Fibroblast of villous mesenchyme (primary cell): ENCODE data around the gene TNIK. TPM values are rescaled to one million over a fixed set of nuclear protein-coding genes. Genes with fewer than 3 reads are reported as not detected.

Experiments used
- DNase-seq: peaks from one replicate; pipeline ENCODE4 v3.0.0-alpha.2; 2010; ENCODE audit warnings: low read depth
- H3K4me3 ChIP-seq: 2 replicates; pipeline ENCODE4 v1.5.1; 2011; ENCODE audit warnings: low read depth, mild to moderate bottlenecking, low read length
- total RNA-seq: library from RNA; depleted of rRNA; stranded (reverse); fragments of >200 nt; gene quantifications from 2 replicates; pipeline ENCODE4 v1.2.3, GENCODE V29; 2012
- TF ChIP-seq, protein P1 (sequence below): IDR thresholded peaks from 2 replicates; pipeline ENCODE4 v1.5.1; 2012; ENCODE audit warnings: low read depth, mild to moderate bottlenecking, low read length; ENCODE audit not compliant: insufficient read depth

TNIK gene
- total RNA-seq, 1 donor = 5.2 TPM

GRCh38 chr3:171276923-171277322, 183.3 kb downstream of the TNIK start:
- no peak overlapping the region for H3K4me3 ChIP-seq
- no peak for DNase-seq
- TF ChIP-seq, protein P1, sequence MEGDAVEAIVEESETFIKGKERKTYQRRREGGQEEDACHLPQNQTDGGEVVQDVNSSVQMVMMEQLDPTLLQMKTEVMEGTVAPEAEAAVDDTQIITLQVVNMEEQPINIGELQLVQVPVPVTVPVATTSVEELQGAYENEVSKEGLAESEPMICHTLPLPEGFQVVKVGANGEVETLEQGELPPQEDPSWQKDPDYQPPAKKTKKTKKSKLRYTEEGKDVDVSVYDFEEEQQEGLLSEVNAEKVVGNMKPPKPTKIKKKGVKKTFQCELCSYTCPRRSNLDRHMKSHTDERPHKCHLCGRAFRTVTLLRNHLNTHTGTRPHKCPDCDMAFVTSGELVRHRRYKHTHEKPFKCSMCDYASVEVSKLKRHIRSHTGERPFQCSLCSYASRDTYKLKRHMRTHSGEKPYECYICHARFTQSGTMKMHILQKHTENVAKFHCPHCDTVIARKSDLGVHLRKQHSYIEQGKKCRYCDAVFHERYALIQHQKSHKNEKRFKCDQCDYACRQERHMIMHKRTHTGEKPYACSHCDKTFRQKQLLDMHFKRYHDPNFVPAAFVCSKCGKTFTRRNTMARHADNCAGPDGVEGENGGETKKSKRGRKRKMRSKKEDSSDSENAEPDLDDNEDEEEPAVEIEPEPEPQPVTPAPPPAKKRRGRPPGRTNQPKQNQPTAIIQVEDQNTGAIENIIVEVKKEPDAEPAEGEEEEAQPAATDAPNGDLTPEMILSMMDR = no peak

DNA sequence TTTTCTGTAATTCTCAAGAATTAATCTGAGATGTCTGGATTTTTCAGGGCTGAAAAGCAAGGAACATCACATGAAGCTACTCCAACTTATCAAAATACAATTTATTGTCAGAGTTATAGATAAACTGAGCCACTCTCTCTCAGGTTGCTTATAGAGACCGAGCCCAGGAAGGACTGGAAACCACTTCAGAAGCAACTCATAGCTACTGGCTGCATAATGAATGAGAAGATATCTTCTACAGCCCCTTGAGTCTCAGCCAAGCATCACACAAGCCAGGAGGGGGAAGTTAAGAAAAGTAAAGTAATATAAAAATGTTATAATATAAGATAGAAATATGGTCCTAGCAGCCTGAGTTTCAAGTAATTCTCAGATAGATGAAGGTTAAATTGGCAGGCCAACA, 186.0 kb downstream of the TNIK start:
- H3K4me3 ChIP-seq = no peak overlapping the region
- TF ChIP-seq, protein P1 = no peak
- no peak for DNase-seq

DNA sequence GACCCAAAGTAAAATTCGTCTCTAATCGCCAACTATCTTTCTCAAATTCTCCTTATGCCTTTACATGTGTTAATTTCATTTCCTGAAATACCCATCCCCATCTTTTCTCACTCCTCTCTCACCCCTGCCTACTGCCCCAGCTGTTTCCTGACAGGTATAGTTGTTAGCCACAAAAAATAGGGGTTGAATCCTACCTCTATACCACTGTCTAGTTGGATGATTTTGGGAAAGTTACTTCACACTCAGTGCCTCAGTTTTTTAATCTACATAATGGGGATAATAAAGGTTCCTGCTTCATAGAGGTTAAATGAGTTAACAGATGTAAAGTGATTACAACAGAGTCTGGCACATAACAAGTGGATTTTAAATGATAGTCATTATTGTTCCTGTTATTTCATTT, 189.7 kb downstream of the TNIK start:
- H3K4me3 ChIP-seq = no peak overlapping the region
- TF ChIP-seq, protein P1 = no peak
- no peak for DNase-seq

DNA sequence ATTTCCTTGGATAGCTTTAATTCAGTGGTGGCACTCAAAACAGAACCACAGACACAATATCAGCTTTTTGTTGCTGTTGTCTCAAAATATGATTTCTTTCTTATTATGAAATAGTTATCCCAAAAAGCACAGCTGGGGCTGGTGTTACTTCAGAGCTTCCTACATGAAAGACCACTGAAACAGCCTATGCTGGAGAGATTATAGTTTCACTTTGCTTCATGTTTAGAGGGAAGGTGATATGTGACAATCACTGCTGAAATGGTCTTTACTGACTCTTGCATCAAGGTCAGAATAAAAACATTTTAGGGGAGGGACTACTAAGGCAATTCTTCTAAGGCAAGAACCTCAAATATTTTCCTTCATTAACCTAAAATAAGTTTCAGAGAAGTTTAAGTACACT, 190.7 kb downstream of the TNIK start:
- H3K4me3 ChIP-seq = no peak overlapping the region
- TF ChIP-seq, protein P1 = no peak
- DNase-seq = no peak

DNA sequence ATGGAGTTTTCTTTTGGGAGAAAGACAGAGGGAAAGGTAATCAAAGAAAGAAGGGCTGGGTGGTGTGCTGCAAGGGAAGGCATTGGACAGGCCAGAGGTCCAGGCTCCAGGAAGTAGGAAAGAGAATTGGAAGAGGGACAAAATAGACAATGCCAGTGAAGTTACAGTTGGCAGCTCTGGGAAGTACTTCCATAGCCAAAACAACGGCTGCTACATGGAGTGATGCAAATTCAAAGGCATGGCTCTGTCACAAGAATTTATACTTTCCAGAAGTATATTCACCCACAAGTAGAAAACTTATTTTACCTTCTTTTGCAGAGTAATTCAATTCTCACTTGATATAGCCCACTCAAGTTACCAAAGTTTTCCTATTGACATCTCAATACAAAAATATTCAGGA, 191.5 kb downstream of the TNIK start:
- TF ChIP-seq, protein P1 = no peak
- H3K4me3 ChIP-seq = no peak overlapping the region
- DNase-seq = no peak

DNA sequence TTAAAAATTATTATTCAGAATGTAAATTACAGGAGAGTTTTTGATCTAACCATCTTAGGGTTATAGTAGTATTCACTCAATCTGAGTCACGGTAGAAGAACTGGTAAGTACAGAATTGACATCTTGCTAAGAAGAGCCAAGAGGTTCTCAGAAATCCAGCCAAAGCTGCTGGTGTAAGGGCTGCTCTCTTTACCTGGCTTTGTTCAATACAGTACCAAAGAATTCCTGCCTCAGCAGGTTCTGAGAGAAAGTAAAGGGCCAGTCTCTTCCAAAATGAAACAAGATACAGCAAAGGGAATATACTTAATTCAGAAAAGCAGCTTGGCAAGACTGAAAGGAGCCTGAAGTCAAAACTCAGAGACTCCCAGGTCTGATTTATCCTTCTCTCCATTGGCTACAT, 193.1 kb downstream of the TNIK start:
- DNase-seq = no peak
- no peak overlapping the region for H3K4me3 ChIP-seq
- TF ChIP-seq, protein P1 = no peak

DNA sequence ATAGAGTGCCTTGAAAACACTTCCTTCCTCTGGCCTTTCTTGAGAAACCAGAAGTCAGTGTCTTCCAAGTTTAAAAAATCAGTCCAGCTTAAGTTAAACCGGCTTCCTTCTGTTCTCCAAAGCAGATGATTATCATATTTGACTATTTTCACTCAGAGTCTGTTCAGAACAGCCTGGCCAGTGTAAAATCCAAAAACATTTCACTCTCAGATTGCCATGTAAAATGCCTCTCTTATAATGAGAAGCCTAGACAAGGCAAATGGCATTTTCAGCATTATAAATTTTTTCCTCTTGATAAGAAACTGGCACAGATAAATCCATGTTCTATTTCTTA, 193.5 kb downstream of the TNIK start:
- TF ChIP-seq, protein P1 = no peak
- DNase-seq = no peak
- no peak overlapping the region for H3K4me3 ChIP-seq
